Smooth muscle cell of the pulmonary artery (primary cell): ENCODE results near the gene TP53AIP1. TPM values are rescaled to one million over a fixed set of nuclear protein-coding genes. Genes with fewer than 3 reads are reported as not detected.

Experiments
- total RNA-seq: library from RNA; depleted of rRNA; stranded (reverse); fragments of >200 nt; gene quantifications from 2 replicates; pipeline ENCODE4 v1.2.3, GENCODE V29; 2014

TP53AIP1 gene, protein sequence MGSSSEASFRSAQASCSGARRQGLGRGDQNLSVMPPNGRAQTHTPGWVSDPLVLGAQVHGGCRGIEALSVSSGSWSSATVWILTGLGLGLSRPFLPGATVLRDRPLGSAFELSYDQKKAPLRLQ
- total RNA-seq = not detected in 2 replicates

DNA sequence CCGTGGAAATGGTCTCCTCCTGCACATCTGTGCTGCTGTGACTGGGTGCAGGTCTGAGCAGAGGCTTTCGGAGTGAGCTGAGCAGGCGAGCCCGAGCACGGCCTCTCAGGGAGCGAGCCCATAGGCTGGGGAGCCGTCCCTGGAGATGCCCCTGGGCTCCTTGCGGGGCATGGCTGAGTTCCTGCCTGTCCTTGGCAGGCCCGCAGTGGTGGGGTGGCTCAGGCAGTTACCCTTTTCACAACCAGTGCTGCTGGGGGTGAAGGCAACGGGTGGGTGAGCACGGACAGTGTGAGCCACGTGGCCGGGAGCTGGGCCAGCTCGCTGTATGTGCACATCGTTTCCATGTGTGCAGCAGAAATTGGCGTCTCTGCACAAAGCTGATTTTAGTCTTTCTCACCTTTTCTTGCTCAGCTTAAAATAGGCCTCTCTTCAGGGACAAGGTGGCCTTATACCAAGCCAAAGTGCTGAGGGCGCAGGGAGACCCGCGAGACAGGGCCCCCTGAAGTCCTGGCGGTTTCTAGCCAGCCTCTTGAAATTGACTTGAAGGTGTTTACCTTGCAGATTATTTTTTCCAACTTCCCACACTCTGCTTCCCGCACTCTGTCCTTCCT is at the start of gene TP53AIP1:
Gene TP53AIP1 (minus strand): TSS at position 55 of the 611 bp plus-strand sequence. CDS start 5,053 bp downstream, outside the sequence.

DNA sequence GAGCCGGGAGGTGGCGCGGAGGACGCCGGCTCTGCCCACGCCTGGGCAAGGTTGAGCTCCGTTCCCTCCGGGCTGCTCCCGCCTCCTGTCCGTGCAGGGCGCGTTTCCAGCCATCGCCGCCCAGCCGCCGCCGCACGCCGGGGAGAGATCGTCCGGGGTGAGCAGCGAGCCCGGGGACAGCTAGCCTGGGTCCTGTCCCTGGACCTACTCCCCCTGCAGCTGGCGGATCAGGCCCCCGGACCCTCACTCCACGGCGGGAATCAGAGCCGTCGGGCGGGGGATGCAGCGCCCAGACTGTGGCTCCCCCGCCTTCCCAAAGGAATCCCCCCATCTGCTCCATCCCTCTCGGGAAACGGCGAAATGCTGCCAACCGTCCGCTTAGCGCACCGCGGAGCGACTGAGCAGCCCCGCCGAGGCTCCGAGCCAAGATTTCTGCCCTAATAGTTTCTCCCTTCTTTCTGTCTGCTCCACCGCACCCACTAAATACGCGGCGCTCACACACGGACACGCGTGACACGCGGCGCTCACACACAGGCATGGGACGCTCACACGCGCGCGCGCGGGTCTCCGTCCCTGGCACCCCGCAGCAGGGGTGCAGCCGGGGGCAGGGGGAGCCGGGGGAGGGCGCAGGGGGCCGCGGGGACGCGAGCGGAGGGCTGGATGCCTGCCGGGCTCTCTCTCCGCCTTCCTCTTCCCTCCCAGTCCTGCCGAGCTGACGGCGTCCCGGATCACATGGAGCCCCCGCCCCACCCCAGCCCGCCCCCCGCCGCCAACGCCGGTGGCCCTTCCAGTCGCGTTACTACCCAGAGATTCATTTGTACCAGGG is 51.9 kb downstream of the TP53AIP1 start, which contains the start of gene KCNJ5:
Gene KCNJ5 (plus strand): TSS at position 814 of the 826 bp plus-strand sequence. CDS start 19,918 bp downstream, outside the sequence.

Other genes starting within 250 kb of the TP53AIP1 start
- 5.9 and 21.1 TPM in 2 replicates for gene FLI1, start 248.8 kb downstream of the TP53AIP1 start, total RNA-seq
- not detected in 2 replicates for gene KCNJ1, start 75.6 kb downstream of the TP53AIP1 start, total RNA-seq
- gene KCNJ5, start 51.5 kb downstream of the TP53AIP1 start, total RNA-seq = under 0.01 and 0.03 TPM in 2 replicates
- gene ARHGAP32, start 249.5 kb upstream of the TP53AIP1 start, total RNA-seq = 11.7 and 17.4 TPM in 2 replicates